ENCODE measurements around the gene ALLC.
"Not testable (repeated sequence)": the region's sequence is repeated elsewhere in the genome, so short reads cannot be mapped to it uniquely, and the experiment has no call there.

ALLC gene

GRCh38 chr2:3656762-3657721 lies 958 bp upstream of the ALLC start:
- DNase-seq = no peak

GRCh38 chr2:3659447-3660432 lies 1.7 kb downstream of the ALLC start:
- no peak for DNase-seq

GRCh38 chr2:3660640-3661039 lies 2.6 kb downstream of the ALLC start:
- not testable (repeated sequence) for DNase-seq

DNA sequence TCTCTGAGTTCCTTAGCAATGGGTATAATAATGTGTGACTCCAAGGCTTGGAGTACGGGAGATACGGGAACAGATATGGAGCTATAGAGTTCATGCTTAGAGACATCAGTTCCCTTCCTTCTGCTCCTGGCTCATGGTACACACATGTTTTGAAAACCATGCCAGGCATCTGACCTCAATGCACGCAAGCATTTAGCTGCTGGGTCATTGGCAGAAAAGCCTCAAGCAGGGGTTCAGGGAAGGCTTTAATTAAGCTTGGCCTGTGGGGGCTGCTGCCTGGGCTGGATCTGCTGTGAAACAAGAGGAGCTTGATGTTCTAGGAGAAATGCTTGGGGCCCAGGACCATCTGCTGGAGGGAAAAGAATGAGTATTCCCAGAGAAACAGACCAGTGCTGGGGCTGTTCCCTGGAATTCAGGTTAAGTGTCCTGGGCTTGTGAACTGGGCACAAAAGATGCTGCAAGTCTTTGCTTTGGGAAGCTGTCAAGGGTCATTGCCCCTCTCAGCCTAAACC lies 3.2 kb downstream of the ALLC start:
- DNase-seq = no peak

GRCh38 chr2:3662239-3662638 lies 4.2 kb downstream of the ALLC start:
- no peak for DNase-seq

- no peak for DNase-seq
Measured at GRCh38 chr2:3664118-3664517, 6.1 kb downstream of the ALLC start.

DNA sequence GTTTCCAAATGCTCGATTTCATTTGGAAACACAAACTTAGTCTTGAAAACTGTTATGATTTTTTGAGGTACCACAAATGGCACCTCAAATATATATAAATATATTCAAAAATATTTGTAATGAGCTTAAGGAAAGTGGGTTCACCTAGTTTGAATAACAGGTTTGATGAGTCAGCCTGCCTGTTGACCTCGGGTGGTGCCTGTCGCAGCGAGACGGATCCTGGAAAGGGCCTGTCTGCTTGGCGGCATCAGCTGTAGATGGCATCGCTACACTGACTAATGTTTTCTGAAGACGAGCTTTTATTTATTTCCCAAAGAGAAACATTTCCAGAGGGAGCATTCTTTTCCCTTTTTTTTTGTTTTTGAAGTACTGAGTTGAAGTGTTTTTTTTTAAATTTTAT lies 6.9 kb downstream of the ALLC start:
- DNase-seq = no peak

GRCh38 chr2:3665886-3666612 lies 8.0 kb downstream of the ALLC start:
- DNase-seq = no peak

GRCh38 chr2:3666613-3666975 lies 8.6 kb downstream of the ALLC start:
- no peak for DNase-seq

DNA sequence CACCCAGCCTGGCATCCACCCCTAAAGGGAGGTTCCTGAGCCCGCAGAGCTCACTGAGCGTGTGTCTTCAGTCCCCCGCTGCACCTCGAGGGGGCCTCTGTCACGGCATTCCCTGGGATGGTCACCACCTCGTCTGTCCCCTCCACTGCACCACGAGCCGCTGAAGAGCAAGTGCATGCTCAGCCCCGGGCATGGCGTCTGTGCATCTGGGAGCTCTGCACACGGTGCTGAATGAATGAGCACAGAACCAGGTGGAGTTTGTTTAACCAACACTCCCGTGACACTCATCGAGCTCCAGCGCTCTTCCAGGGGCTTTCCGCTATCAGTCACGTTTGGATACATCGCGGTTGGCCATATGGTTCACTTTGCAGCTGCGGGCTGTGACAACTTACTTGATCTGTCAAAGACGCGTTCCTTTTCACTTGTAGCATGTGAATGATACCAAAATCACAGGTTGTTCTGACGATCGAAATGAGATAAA lies 9.2 kb downstream of the ALLC start:
- no peak for DNase-seq

DNA sequence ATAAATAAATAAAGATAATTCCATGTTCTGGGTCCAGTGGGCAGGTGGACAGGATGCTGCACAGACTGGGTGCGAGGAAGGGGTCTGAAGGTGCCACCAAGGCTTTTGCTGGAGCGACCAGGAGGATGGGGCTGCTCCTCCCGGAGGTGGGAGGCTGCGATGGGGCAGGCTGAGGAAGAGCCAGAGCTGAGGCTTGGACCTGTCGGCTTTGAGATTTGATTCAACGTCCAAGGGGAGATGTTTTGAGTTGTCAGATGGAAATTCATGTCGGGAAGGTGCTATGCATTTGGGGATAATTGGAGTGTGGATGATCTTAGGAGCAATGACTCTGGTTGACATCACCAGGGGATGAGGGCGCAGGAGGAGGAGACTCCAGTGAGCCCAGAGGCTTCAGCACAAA lies 11.7 kb downstream of the ALLC start:
- DNase-seq = no peak

DNA sequence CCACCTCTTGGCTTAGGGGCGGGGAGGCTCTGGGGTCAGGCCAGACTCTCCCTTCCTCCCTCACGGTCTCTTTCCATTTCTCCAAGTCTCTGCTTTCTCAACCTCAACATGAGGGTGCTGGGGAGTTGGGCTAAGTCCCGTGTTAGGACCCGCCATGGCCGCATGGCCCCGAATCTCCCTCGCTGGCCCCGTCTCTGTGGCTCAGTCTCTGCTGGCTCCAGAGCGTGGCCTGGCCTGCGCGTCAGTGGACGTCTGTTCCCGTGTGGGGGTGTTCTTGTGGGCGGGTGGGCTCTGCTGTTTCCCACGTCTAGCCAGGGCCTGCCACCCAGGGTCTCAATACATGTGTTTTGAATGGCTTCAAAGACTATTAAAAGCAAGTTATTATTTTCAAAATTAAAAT lies 12.4 kb downstream of the ALLC start:
- no peak for DNase-seq

DNA sequence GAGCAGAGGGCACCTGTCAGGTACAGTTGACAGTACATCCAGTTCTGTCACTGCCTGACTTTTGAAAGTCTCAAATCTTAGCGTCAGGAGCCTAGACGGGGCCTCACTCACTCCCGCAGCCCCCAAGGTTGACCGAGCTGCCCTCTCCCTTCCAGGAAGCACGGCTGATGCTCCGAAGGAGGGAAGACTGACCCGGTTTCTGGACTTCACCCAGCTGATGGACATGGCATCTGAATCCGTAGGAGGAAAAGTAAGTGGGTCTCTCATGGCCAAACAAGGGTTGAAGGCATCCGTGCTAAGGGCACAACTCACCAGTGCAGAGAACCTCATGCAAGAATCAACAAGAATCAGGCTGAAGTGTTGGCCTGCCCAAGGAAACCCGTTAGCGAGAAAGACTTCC lies 12.9 kb downstream of the ALLC start:
- no peak for DNase-seq

DNA sequence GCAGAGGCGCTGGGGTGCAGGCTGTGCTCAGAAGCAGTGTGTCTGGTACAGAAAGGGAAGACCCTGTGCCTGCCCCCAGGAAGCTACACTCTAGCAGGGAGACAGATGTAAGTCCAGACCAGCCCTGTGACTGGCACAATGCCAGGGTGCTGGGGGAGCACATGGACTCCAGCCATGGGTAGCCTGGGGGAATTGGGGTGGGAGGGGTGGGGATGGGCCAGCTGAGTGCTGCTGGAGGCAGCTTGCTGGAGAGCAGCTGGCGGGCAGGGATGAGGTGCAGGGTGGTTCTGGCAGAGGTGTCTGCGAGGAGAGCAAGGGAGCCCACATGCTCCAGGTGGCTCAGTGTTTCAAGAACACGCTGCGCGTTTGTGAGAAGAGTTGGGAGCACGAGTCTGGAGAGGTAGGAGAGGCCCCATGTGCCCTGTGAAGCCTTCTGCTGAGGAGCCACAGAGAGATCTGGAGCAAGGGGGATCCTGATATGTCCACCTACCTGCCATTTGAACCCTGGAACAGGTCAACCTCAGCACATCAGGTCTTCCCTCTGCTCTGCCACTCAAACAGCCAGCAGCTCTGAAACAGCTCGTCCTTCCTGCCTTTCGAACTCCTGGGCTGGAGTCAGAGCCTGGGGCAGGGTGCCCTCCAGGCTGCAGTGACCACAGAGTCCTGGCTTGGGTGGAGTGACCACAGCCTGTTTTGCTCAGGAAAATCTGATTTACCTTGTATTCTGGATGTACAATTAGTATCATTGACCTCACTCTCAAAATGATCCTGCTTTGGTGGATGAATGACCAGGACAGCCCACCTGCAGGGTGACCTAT lies 15.1 kb downstream of the ALLC start:
- no peak for DNase-seq

DNA sequence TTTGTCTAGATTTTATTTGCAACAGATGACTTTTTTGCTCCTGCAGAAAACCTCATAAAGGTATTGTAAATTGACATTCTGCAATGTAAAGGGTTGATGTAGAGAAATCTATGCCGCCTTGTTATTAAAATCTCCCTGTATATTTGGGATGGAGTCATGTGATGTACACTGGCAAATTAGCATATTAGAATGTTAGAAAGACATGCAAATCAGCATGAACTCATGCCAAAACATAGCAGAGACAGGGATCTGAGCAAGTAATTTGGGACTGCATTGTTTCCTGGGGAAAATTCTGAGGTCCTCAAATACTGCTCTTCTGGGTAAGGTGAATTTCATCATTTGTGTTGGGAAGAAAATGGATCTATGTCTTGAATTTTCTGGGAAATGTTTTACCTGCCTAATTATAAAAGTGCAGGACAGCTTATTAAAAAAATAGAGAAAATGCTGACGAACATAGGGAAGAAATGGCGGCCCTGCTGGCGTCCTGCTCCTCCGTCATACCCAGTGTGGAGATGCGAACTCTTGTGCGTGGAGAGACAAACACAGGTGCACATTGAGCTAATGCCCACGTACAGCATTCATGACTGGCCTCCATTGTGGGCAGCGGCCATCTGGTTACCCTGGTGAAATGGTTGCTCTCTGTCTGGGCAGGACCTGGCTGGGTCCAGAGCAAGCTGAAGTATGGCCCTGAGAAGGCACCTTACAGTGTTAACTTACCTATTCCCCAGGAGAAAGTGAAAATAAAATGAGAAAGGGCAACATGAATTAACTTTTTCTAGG lies 16.3 kb downstream of the ALLC start:
- DNase-seq = no peak

- no peak for DNase-seq
Measured at GRCh38 chr2:3675687-3676086, 17.7 kb downstream of the ALLC start.

DNA sequence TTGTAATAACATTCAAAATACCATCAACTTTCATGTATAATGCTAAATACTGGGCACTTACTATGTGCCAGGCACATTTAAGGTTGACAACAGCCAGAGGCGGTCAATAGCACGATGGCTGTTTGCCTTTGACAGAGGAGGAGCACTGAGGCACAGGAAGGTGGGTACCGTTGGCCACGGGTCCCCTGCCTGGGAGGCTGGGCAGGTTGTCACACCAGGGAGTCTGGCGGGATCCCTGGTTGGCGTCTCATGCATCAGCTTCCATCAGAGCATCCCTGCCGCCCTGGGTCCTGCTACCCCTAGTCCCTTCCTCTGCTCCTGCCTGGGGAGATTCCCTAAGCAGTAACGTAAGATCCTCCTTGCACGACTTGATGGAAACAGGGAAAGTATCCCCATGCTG lies 19.4 kb downstream of the ALLC start:
- no peak for DNase-seq

GRCh38 chr2:3678212-3678611 lies 20.2 kb downstream of the ALLC start:
- DNase-seq = no peak

DNA sequence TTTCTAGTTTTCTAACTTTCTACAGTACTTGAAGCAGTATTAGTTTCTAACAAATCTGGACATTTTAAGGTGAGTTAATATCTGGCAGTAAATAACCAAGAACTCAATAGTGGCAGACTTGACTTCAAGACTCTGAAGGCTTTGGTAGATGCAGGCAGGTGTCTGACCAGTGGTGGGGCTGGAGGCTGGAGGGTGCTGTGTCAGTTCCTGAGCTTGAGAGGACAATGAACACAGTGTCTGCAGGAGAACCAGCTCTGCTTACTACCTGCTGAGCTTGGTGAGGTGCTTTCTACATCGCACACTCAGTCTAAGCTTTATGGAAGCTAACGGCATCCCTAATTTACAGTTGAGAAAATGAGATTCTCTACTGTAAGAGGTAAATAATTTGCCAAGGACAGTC lies 21.2 kb downstream of the ALLC start:
- DNase-seq = no peak

- no peak for DNase-seq
Measured at GRCh38 chr2:3679616-3680393, 21.8 kb downstream of the ALLC start.

Measured in NCI-H2081 treated with DMSO at 0.1 percent for 48 hours (cell line).